ENCODE measurements around the gene EXOC2. TPM values are rescaled to one million over a fixed set of nuclear protein-coding genes. Genes with fewer than 3 reads are reported as not detected.
"Not testable (repeated sequence)": the region's sequence is repeated elsewhere in the genome, so short reads cannot be mapped to it uniquely, and the experiment has no call there.

The EXOC2 gene
- total RNA-seq, 2 experiments from 2014 or later = 31.9 to 35.4 TPM

DNA sequence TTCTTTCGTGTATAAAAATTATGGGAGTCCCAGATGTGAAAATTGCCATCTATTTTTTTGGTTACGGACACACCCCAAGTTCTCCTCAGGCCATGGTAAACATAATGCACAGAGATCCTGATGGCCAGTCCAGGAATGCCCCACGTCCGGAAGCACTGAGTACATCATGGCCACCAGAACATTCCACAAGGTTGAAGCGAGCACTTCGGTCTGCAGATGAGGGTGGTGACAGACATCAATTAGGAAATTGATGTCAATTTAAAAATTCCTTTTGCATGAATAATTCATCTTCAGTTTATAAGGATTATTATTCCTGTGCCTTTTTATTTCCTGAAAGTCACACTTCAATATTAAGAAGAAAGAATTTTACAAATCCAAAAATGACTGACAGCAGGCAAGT lies 13.2 kb upstream of the EXOC2 start:
- Mint-ChIP-seq H3K36me3 (no peaks in the 10 kb centered on the region), H3K4me3 (no peak overlapping the region), H3K27ac (no peak overlapping the region), H3K9me3 (no peaks in the 10 kb centered on the region), H3K27me3 (peaks cover 18% of the 10 kb centered on the region), H3K4me1 (peaks cover 17% of the 10 kb centered on the region)
- ATAC-seq (ENCODE audit: low read depth) (no peak), DNase-seq (no peak)
- POLR2A ChIA-PET = interaction anchor here (0.8 kb wide), 1 partner anchor 9 kb away, joined by 3 read pairs; no protein-coding TSS in a partner anchor

DNA sequence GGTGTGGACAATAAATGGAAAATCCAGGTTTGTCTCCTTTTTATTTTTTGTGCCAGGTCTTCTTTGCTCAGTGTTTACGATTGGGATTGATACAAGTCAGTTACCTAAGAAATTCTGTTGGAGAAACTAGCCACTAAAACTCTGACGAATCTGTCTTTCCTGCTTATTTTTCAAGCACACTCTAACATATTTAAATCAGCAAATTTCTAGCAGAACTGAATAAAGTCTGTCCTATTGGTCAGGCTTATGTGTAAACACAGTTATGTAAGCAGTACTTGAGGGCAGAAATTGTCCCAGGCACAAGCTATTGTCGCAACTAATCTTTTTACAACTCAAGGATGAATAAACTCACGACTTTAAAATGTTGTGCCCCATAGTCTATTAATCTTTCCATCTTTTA lies 12.1 kb upstream of the EXOC2 start:
- Mint-ChIP-seq H3K27me3 (peaks cover 20% of the 10 kb centered on the region), H3K4me1 (peaks cover 17% of the 10 kb centered on the region), H3K4me3 (no peak overlapping the region), H3K27ac (no peak overlapping the region), H3K9me3 (no peaks in the 10 kb centered on the region), H3K36me3 (no peaks in the 10 kb centered on the region)
- DNase-seq (no peak), ATAC-seq (ENCODE audit: low read depth) (no peak)
- POLR2A ChIA-PET = interaction anchor here (2.7 kb wide), 1 partner anchor 13 kb away, joined by 7 read pairs; the partner anchor contains the start of gene EXOC2

DNA sequence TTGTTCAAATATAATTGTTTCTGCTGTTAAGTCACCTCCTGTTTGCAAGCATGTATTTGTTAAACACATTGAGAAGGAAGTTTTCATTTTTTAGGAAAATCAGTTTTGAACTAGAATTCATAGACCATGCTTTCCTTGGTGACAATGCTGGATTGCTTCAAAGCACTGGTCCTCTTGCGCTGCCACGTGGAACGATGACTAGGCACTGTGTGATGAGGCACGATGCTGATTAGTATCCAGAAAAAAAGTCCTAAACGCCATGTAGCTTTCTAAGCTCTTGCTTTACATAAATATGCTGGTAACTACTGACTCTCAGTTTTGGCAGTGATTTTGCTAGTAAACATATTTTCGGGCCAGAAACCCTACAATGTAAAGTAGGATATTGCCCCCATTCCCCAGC lies 11.1 kb upstream of the EXOC2 start:
- H3K9me3 Mint-ChIP-seq = no peaks in the 10 kb centered on the region
- no peaks in the 10 kb centered on the region for H3K36me3 Mint-ChIP-seq
- DNase-seq = no peak
- ATAC-seq (ENCODE audit: low read depth) = no peak
- no peak overlapping the region for H3K4me3 Mint-ChIP-seq
- H3K27me3 Mint-ChIP-seq = peaks cover 20% of the 10 kb centered on the region
- no peak overlapping the region for H3K27ac Mint-ChIP-seq
- peaks cover 11% of the 10 kb centered on the region for H3K4me1 Mint-ChIP-seq
- POLR2A ChIA-PET = interaction anchor here (2.7 kb wide), 1 partner anchor 12 kb away, joined by 7 read pairs; the partner anchor contains the start of gene EXOC2

DNA sequence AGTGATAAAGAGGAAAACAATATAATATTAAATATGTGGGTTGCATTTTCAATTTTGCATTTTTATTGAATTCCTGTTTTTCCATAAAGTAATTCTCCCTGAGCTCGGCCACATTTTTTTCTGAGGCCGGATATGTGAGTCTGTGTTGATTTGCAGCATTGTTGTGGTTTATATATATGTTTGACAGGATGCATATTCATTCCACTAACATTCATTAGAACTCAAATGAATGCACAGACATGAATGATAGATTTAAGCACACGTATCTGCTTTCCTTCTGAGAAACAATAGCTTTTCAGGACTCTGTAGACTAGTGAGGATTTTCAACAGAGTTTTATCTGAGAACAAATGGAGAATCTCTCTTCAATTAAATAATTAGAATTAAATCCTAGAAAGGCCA lies 10.6 kb upstream of the EXOC2 start:
- Mint-ChIP-seq H3K36me3 (no peaks in the 10 kb centered on the region), H3K4me1 (peaks cover 11% of the 10 kb centered on the region), H3K27ac (no peak overlapping the region), H3K4me3 (no peak overlapping the region), H3K9me3 (no peaks in the 10 kb centered on the region), H3K27me3 (peaks cover 20% of the 10 kb centered on the region)
- POLR2A ChIA-PET = interaction anchor here (2.7 kb wide), 1 partner anchor 11 kb away, joined by 7 read pairs; the partner anchor contains the start of gene EXOC2
- no peak for DNase-seq
- no peak for ATAC-seq (ENCODE audit: low read depth)

DNA sequence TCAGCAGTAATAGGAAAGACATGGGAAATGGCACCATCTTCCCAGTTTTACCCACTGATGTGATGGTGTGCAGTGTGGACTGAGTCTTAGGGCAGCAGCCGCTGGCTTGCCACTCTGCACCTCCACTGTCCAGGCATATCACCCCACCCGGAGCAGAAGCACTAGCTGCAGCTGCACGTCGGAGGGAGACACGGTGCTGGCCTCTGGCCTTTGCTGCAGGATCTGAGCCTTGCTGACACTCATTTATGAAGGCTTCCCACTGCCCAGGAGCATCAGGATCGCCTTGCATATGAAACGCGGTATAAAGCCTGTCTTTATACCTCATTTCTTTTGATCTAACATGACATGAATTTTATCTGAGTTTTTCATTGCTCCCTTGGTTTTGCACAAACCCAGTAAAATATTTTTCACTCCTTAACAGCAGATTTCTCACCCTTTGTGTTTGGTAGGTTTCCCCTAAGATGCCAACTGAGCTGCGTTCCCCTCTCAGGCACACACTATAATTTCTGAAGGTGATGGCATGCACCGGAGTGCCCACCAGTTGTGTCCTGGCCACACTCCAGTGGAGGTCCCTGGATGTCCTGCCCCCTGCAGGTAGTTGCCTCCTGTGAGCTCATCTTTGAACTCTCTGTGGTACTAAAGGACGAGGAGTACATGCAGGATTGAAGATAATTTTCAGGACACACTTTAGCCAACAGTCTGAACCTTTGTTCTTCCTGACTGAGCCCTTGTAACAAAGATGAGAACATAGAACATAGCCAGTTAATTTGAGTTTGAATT lies 9.0 kb upstream of the EXOC2 start:
- Mint-ChIP-seq H3K4me3 (no peak overlapping the region), H3K27me3 (peaks cover 20% of the 10 kb centered on the region), H3K36me3 (no peaks in the 10 kb centered on the region), H3K9me3 (no peaks in the 10 kb centered on the region), H3K27ac (no peak overlapping the region), H3K4me1 (peaks cover 6% of the 10 kb centered on the region)
- POLR2A ChIA-PET = interaction anchor here (0.6 to 1.3 kb wide), 3 partner anchors 9 to 41 kb away, joined by 3 to 5 read pairs (median 3); partner anchors contain the start of gene EXOC2
- ATAC-seq (ENCODE audit: low read depth) = no peak
- DNase-seq = no peak

DNA sequence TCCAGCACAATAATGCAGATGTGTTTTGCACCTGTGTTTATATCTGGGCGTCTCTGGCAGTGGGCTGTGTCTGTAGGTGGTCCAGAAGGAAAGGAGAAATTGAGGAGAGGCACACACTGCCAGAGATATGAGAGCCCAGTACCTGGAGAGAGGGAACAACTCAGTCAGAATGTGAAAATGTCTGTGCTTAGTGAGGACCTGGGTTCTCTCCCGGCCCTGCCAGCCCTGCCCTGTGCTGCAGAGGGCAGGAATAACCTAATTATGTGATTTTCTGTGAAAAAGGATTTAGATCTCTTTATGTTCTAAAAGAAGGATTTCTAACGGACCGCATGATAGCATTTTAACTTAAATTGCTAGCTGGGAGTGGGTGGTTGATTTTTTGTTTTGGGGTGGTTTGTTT lies 8.3 kb upstream of the EXOC2 start:
- H3K4me3 Mint-ChIP-seq = no peak overlapping the region
- POLR2A ChIA-PET = interaction anchor here (1.3 kb wide), 1 partner anchor 8 kb away, joined by 5 read pairs; the partner anchor contains the start of gene EXOC2
- H3K27me3 Mint-ChIP-seq = peaks cover 20% of the 10 kb centered on the region
- H3K4me1 Mint-ChIP-seq = peaks cover 6% of the 10 kb centered on the region
- DNase-seq (no peak), ATAC-seq (ENCODE audit: low read depth) (no peak)
- H3K27ac Mint-ChIP-seq = no peak overlapping the region
- H3K9me3 Mint-ChIP-seq = no peaks in the 10 kb centered on the region
- H3K36me3 Mint-ChIP-seq = no peaks in the 10 kb centered on the region

DNA sequence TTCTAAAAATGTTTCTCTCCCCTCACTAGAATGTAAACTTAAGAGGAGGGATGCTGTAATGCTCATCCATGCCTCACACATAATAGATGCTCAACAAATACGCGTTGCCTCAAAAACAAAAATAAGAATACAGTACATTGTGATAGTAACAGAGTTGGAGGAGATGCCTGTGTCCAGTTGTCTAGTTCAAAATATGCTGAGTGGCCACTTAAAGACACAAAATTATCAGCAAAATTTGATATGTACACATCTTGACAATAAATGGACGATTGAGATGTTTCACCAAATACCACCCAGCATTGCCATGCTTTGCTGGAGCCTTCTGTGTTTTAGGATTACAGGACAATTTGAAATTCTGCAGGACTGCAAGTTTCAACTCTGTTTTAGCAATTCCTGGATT lies 7.6 kb upstream of the EXOC2 start:
- H3K27me3 Mint-ChIP-seq = peaks cover 20% of the 10 kb centered on the region
- DNase-seq = no peak
- no peak for ATAC-seq (ENCODE audit: low read depth)
- no peaks in the 10 kb centered on the region for H3K9me3 Mint-ChIP-seq
- H3K27ac Mint-ChIP-seq = no peak overlapping the region
- peaks cover 6% of the 10 kb centered on the region for H3K4me1 Mint-ChIP-seq
- H3K4me3 Mint-ChIP-seq = no peak overlapping the region
- H3K36me3 Mint-ChIP-seq = no peaks in the 10 kb centered on the region
- POLR2A ChIA-PET = no interaction called here

DNA sequence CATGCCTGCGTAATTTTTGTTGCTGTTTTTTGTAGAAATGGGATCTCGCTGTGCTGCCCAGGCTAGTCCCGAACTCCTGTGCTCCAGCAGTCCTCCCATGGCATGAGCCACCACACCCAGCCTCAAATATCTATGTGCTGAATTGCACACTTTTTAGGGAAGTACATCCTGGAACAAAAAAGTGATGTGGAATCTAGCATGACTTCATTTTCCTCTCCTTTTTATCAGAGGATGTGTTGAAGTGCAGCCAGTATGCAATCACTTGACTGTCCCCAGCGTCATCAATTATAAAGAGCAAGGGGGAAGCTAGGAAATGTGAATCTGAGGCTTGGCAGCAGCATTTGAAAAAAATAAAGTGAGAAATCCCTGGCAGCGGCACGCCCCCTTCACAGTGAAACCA lies 6.4 kb upstream of the EXOC2 start:
- Mint-ChIP-seq H3K27me3 (peaks cover 15% of the 10 kb centered on the region), H3K4me3 (no peak overlapping the region), H3K4me1 (peaks cover 2% of the 10 kb centered on the region), H3K36me3 (no peaks in the 10 kb centered on the region), H3K9me3 (no peaks in the 10 kb centered on the region), H3K27ac (no peak overlapping the region)
- POLR2A ChIA-PET = no interaction called here
- ATAC-seq (ENCODE audit: low read depth) = no peak
- no peak for DNase-seq

DNA sequence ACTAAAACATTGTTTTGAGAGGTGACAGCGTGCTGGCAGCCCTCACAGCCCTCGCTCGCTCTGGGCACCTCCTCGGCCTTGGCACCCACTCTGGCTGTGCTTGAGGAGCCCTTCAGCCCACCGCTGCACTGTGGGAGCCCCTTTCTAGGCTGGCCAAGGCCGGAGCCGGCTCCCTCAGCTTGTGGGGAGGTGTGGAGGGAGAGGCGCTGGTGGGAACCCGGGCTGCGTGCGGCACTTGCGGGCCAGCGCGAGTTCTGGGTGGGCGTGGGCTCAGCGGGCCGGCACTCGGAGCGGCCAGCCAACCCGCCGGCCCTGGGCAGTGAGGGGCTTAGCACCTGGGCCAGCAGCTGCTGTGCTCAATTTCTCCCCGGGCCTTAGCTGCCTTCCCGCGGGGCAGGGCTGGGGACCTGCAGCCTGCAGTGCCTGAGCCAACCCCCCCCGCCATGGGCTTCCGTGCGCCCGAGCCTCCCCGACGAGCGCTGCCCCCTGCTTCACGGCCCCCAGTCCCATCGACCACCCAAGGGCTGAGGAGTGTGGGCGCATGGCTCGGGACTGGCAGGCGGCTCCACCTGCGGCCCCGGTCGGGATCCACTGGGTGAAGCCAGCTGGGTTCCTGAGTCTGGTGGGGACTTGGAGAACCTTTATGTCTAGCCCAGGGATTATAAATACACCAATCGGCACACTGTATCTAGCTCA lies 1.6 kb upstream of the EXOC2 start:
- H3K36me3 Mint-ChIP-seq = not testable (repeated sequence)

DNA sequence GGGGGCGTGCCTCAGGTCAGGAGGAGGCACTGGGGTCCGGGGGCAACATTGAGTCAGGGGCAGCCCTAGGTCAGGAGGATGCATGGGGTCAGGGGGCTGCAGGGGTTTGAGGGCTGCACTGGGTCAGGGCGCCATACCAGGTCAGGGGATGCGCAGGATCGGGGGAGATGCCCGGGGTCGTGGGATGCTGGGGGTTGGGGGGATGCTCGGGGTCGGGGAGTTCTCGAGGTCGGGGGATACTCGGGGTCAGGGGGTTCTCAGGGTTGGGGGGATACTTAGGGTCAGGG lies 727 bp upstream of the EXOC2 start:
- H3K27ac Mint-ChIP-seq = peak overlapping the region; percentile 96

More for the DNA sequence above, 1.6 kb upstream of the EXOC2 start:
- POLR2A ChIA-PET = interaction anchor here (1.1 kb wide), 1 partner anchor 15 kb away, joined by 3 read pairs; no protein-coding TSS in a partner anchor
- H3K27ac Mint-ChIP-seq; H3K27me3 Mint-ChIP-seq; H3K9me3 Mint-ChIP-seq; DNase-seq; H3K4me3 Mint-ChIP-seq; ATAC-seq (ENCODE audit: low read depth): not testable (repeated sequence)
- H3K4me1 Mint-ChIP-seq = peaks cover 24% of the 10 kb centered on the region

DNA sequence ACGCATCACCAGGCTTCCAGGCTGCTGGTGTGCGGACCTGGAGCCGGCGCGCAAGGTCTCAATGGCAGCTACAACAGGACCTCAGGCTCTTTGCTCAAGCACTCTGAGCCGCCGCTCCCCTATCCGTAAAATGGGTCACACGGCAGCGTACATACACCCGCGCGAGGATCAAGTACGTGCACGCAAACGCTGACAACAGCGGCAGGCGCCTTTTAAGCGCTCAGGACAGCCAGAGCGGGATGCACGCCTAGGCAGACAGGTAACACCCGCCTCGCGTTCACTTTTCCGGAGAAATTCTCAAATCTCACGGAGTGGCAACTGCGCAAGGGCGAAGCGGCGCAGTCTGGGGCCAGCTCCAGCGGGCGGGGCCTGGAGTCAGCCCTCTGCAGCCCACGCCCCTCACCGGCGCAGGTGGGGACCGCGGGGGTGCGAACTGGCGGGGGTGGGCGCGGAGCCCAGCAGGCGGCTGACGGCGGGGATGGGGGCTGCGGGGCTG lies 535 bp downstream of the EXOC2 start:
- POLR2A ChIA-PET = interaction anchor here (1.0 to 2.6 kb wide), 9 partner anchors 9 to 301 kb away, joined by 3 to 29 read pairs (median 5); partner anchors contain the start of gene IRF4
- H3K36me3 Mint-ChIP-seq = peaks cover 2% of the 10 kb centered on the region
- no peaks in the 10 kb centered on the region for H3K9me3 Mint-ChIP-seq
- DNase-seq (peak; percentile 80), ATAC-seq (ENCODE audit: low read depth) (peak; percentile 92)
- no peaks in the 10 kb centered on the region for H3K27me3 Mint-ChIP-seq
- H3K4me3 Mint-ChIP-seq = peak overlapping the region; percentile 94
- H3K27ac Mint-ChIP-seq = peak overlapping the region; percentile 90
- peaks cover 27% of the 10 kb centered on the region for H3K4me1 Mint-ChIP-seq

More for the DNA sequence above, 727 bp upstream of the EXOC2 start:
- H3K4me3 Mint-ChIP-seq = peak overlapping the region; percentile 97
- DNase-seq (no peak), ATAC-seq (ENCODE audit: low read depth) (no peak)
- POLR2A ChIA-PET = interaction anchor here (1.1 to 2.6 kb wide), 5 partner anchors 8 to 302 kb away, joined by 3 to 29 read pairs (median 11); partner anchors contain the start of gene IRF4
- H3K4me1 Mint-ChIP-seq = peaks cover 27% of the 10 kb centered on the region
- no peaks in the 10 kb centered on the region for H3K9me3 Mint-ChIP-seq
- peaks cover 2% of the 10 kb centered on the region for H3K36me3 Mint-ChIP-seq
- no peaks in the 10 kb centered on the region for H3K27me3 Mint-ChIP-seq

DNA sequence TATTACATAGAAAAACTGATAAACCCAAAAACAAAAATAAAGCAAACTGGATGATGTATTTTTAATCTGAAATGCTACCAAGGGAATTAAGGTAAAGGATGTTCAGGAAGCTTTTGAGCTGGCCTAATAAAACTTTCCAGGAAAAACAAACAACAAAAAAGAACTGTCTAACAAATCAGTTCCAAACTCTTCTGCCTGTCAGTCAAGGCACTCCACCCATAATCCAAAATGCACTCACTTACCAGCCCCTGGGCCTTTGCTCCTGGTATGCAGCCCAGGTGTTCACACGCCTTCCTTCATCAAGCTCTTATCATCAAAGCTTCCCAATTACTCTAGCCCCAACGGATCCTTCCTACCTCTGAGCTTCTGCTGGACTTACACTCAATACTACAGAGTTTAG lies 3.7 kb downstream of the EXOC2 start:
- Mint-ChIP-seq H3K4me1 (peaks cover 37% of the 10 kb centered on the region), H3K4me3 (no peak overlapping the region), H3K36me3 (peaks cover 9% of the 10 kb centered on the region), H3K9me3 (no peaks in the 10 kb centered on the region), H3K27me3 (no peaks in the 10 kb centered on the region), H3K27ac (no peak overlapping the region)
- ATAC-seq (ENCODE audit: low read depth) (no peak), DNase-seq (no peak)
- POLR2A ChIA-PET = interaction anchor here (1.4 kb wide), 1 partner anchor 22 kb away, joined by 3 read pairs; no protein-coding TSS in a partner anchor

DNA sequence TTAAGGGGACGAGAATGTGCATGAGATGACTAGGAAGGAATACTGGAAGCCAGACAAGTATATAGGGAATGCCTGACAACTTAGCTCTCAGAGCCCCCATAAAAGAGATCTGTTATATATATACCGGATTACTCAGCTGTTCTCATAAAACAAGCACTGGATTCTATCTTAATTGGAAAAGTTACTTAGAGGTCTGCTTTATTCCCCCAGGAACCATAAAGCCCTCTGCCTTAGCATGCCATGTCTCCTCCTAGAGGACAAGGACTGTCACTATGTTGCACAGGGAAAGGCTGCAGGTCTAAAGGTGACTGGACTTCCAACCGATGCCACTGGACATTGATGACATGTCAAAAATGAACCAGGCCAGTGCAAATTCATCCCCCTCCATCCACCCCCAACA lies 6.4 kb downstream of the EXOC2 start:
- Mint-ChIP-seq H3K4me3 (no peak overlapping the region), H3K9me3 (no peaks in the 10 kb centered on the region), H3K27me3 (no peaks in the 10 kb centered on the region), H3K27ac (no peak overlapping the region), H3K36me3 (peaks cover 9% of the 10 kb centered on the region), H3K4me1 (peaks cover 33% of the 10 kb centered on the region)
- ATAC-seq (ENCODE audit: low read depth) (no peak), DNase-seq (no peak)
- POLR2A ChIA-PET = no interaction called here
